ENCODE measurements around the gene ZBTB7C. TPM values are rescaled to one million over a fixed set of nuclear protein-coding genes. Genes with fewer than 3 reads are reported as not detected.

ZBTB7C gene
- total and polyA plus RNA-seq, 9 of the 15 experiments (the other 6 are each of a cell fraction or from before 2014, with no cell fraction given), result not detected

DNA sequence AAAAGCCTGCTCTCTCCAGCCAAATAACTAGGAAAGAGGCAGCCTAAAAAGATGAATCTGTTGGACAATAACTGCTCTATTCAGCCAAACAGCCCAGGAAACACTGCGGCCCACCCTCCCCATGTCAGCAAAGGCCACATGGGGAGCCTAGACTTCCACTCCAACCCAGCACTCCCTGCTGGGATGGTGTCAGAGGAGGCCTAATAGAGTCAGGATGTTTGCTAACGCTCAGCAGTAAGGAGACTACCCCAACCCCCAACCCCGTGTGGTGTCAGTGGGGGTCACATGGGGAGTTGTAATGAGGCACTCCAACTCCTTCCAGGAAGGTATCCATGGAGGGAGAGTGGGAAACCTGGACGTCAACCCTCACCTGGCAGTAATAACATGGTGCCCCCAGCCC, 41.6 kb downstream of the ZBTB7C start (continued):
- no peak for TF ChIP-seq ZNF197 (CRISPR knock-in tag; IDR thresholded peaks at IDR 0.05; ENCODE audit: low read depth)
- TF ChIP-seq SLC30A9 (CRISPR knock-in tag; IDR thresholded peaks at IDR 0.05), result no peak
- no peak for TF ChIP-seq PHF8 (IDR thresholded peaks at IDR 0.05; ENCODE audit: borderline replicate concordance, low read length)
- no peak for TF ChIP-seq TEAD1 (CRISPR knock-in tag; IDR thresholded peaks at IDR 0.05)
- TF ChIP-seq, protein P1, sequence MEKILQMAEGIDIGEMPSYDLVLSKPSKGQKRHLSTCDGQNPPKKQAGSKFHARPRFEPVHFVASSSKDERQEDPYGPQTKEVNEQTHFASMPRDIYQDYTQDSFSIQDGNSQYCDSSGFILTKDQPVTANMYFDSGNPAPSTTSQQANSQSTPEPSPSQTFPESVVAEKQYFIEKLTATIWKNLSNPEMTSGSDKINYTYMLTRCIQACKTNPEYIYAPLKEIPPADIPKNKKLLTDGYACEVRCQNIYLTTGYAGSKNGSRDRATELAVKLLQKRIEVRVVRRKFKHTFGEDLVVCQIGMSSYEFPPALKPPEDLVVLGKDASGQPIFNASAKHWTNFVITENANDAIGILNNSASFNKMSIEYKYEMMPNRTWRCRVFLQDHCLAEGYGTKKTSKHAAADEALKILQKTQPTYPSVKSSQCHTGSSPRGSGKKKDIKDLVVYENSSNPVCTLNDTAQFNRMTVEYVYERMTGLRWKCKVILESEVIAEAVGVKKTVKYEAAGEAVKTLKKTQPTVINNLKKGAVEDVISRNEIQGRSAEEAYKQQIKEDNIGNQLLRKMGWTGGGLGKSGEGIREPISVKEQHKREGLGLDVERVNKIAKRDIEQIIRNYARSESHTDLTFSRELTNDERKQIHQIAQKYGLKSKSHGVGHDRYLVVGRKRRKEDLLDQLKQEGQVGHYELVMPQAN (IDR thresholded peaks at IDR 0.05; ENCODE audit: borderline replicate concordance), result no peak

DNA sequence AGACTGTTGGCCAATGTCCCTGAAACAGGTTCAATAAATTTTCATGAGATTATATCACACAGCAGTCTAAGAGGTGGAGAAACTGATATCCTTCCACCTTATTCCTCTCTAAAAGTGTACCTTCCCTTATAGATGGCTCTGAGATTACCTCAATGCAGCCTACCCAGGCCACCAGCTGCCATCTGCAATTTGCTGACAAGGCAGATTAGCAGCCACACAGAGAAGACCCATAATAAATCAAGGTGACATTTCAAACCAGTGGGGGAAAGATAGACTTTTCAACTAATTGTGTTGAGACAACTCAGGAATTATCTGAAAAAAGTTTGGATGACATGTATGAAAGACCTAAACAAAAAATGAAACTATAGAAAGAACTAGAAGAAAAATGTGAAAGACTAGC, 43.2 kb downstream of the ZBTB7C start:
- POLR2A ChIA-PET, result no interaction called here
- no peak for FAIRE-seq
- TF ChIP-seq MAFF (IDR thresholded peaks at IDR 0.05; ENCODE audit: low read length) (peak; percentile 91), GTF2F1 (IDR thresholded peaks at IDR 0.05; ENCODE audit: low read depth, low read length) (no peak), ZFP1 (CRISPR knock-in tag; IDR thresholded peaks at IDR 0.05) (no peak), ZNF316 (IDR thresholded peaks at IDR 0.05) (peak; percentile 90), MEIS2 (IDR thresholded peaks at IDR 0.05; ENCODE audit: partially characterized antibody) (peak; percentile 62), RFX1 (IDR thresholded peaks at IDR 0.05) (no peak), ZNF561 (CRISPR knock-in tag; conservative IDR thresholded peaks at IDR 0.05) (no peak), MAFG (tag; conservative IDR thresholded peaks at IDR 0.05) (peak; percentile 80), HDAC2 (IDR thresholded peaks at IDR 0.05) (no peak), C11orf30 (IDR thresholded peaks at IDR 0.05; ENCODE audit: low read depth) (peak; percentile 82)
- TF ChIP-seq, protein P2, sequence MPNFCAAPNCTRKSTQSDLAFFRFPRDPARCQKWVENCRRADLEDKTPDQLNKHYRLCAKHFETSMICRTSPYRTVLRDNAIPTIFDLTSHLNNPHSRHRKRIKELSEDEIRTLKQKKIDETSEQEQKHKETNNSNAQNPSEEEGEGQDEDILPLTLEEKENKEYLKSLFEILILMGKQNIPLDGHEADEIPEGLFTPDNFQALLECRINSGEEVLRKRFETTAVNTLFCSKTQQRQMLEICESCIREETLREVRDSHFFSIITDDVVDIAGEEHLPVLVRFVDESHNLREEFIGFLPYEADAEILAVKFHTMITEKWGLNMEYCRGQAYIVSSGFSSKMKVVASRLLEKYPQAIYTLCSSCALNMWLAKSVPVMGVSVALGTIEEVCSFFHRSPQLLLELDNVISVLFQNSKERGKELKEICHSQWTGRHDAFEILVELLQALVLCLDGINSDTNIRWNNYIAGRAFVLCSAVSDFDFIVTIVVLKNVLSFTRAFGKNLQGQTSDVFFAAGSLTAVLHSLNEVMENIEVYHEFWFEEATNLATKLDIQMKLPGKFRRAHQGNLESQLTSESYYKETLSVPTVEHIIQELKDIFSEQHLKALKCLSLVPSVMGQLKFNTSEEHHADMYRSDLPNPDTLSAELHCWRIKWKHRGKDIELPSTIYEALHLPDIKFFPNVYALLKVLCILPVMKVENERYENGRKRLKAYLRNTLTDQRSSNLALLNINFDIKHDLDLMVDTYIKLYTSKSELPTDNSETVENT (CRISPR knock-in tag; IDR thresholded peaks at IDR 0.05), result no peak
- TF ChIP-seq, protein P3, sequence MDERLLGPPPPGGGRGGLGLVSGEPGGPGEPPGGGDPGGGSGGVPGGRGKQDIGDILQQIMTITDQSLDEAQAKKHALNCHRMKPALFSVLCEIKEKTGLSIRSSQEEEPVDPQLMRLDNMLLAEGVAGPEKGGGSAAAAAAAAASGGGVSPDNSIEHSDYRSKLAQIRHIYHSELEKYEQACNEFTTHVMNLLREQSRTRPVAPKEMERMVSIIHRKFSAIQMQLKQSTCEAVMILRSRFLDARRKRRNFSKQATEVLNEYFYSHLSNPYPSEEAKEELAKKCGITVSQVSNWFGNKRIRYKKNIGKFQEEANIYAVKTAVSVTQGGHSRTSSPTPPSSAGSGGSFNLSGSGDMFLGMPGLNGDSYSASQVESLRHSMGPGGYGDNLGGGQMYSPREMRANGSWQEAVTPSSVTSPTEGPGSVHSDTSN (CRISPR knock-in tag; IDR thresholded peaks at IDR 0.05; ENCODE audit: low read depth), result no peak
- TF ChIP-seq, protein P3 (tag; conservative IDR thresholded peaks at IDR 0.05; ENCODE audit: low read depth), result peak; percentile 42; the same call in 1 of the 2 replicates

More for the DNA sequence above, 43.2 kb downstream of the ZBTB7C start:
- Histone ChIP-seq H3K9ac (ENCODE audit: insufficient read depth in 1 of 2, low read depth in 2 of 2, low read length in 2 of 2) (no peak overlapping the region), H3K79me2 (ENCODE audit: control insufficient read depth, insufficient read depth, low read length) (no peaks in the 10 kb centered on the region), H3K9me3 (replicated peaks; ENCODE audit: control insufficient read depth, insufficient read depth, low read depth, low read length) (no peaks in the 10 kb centered on the region), H3K27me3 (ENCODE audit: control insufficient read depth in 2 of 2, insufficient read depth in 2 of 2, low read length in 2 of 2) (0 out of 5 replicates have a peak, but pooled peaks cover 0 to 5% of the 10 kb centered on the region in 2 experiments), H3K9me1 (ENCODE audit: control insufficient read depth, insufficient read depth, low read length) (no peaks in the 10 kb centered on the region), H3K27ac (ENCODE audit: extremely low read depth, low read depth, low read length) (no peak overlapping the region), H4K20me1 (replicated peaks; ENCODE audit: control insufficient read depth, insufficient read depth, low read length) (no peaks in the 10 kb centered on the region), H3K4me2 (ENCODE audit: insufficient read depth, low read length) (no peak overlapping the region), H3K4me1 (replicated peaks in 1 of 2; ENCODE audit: control insufficient read depth in 2 of 2, insufficient read depth in 2 of 2, low read length in 2 of 2) (no peaks in the 10 kb centered on the region), H3K36me3 (ENCODE audit: control insufficient read depth, insufficient read depth, low read length) (no peaks in the 10 kb centered on the region), H2AFZ (ENCODE audit: low read depth, low read length) (no peak overlapping the region), H3K4me3 (no peak overlapping the region)
- intact Hi-C loops (cut with micrococcal nuclease), result no loop called here
- no TSS peak for BruUV-seq (replicated peaks)
- CTCF ChIA-PET (ENCODE audit: low intra/inter-chr PET ratio), result no interaction called here
- ATAC-seq, result no peak
- in situ Hi-C loops (cut with MboI), result no loop called here
- DNase-seq (ENCODE audit: extremely low read depth in 1 of 4, low spot score in 3 of 4), result no peak

Data from K562 (cell line).